Lung microvascular endothelial cell (primary cell): ENCODE results near the gene MKNK1. TPM values are rescaled to one million over a fixed set of nuclear protein-coding genes. Genes with fewer than 3 reads are reported as not detected.

Experiments used
- DNase-seq, 2 donors: peaks; one replicate each; pipeline versions ENCODE4 v3.0.0 to v3.0.0-alpha.2; 2010; ENCODE audit warnings: low read depth in 2 of 2
- total RNA-seq: library from RNA; depleted of rRNA; stranded (reverse); fragments of >200 nt; gene quantifications from 2 replicates; pipeline ENCODE4 v1.2.1, GENCODE V29; 2014

The MKNK1 gene
- total RNA-seq, 1 donor from 2014 or later, result 12.1 TPM

DNA sequence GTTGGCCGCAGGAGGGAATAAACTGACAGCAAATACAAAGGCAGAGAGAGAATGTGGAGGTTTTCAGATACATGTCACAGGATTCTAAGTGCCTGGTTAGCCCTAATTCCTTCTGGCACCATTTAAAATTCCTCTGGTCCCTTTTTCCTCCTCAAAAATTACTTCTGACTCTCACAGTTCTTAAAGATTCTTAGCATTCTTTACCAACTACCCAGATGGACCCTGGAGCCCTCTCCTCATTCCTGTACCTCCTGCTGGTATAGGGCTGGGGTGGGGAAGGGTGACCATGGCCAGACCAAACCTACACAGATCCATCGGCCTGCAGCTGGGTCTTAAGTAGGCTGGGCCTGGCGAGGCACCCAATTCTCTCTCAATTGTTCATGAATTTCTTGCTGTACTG is 7.2 kb downstream of the MKNK1 start:
- no peak for DNase-seq

DNA sequence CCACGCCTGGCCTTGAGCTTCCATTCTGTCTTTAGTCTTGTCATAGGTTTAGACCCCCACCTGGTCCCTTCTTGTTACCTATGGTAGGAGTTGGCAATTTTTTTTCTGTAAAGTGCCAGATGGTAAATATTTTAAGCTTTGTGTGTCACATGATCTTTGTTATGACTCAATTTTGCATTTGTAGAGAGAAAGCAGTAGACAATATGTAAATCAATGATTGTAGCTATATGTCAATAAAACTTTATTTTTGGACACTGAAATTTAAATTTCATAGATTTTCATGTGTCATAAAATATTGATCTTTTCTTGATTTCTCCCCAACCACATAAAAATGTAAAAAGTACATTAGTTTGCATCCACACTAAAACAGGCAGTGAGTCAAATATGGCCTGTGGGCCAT is 8.0 kb downstream of the MKNK1 start:
- DNase-seq, result no peak

DNA sequence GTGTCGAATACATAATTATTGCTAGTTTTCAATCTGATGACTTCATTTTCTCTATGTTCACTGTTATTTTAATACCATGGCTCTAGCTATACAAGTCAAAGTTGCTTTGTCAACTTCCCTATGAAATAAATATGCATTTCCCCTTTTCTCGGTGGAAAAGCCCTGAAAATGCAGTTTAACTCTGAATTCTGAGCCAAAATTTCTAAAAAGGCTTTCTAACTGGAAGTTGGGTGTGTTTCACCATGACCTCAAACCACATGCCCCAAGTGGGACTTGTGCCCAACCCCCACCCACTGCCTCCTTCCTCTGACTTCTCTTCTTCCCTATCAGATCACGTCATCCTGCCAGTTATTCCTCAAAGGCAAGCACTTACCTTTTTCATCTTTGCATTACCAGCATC is 8.9 kb downstream of the MKNK1 start:
- DNase-seq, result no peak

DNA sequence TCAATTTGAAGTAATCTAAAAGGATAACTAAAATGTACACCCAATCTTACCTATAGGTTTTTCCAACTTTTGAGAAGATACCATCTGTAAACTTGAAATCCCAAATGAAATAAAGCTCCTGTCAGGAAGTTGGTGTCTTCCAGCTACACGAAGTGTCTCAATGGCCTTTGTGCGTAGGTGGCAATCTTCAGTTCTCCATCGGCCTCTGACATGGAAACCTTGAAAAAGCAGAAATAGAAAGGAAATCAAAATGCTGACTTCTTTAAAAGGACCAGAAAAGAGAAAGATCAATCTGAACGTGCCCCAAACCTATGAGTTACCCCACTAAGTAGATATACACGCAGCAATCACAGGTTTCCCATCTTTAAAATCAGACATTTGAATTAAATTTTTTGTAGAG is 10.0 kb downstream of the MKNK1 start:
- DNase-seq, result no peak

DNA sequence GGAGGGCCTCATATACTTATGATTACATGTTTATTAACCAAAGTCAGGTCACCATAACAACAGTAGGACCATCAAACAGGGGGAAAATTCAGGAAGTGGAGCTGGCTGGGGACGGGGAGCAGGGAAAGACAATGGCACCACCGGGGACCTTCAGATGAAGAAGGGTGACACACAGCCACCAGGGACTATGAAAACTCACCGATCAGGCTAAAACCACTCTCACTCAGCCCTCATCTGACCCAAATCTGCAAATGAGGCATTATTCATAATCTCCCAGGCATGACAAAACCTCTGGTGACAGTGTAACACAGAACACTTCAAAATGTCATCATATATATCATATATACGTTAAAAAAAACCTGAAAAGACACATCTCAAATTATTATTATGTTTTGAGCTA is 11.2 kb downstream of the MKNK1 start:
- no peak for DNase-seq

DNA sequence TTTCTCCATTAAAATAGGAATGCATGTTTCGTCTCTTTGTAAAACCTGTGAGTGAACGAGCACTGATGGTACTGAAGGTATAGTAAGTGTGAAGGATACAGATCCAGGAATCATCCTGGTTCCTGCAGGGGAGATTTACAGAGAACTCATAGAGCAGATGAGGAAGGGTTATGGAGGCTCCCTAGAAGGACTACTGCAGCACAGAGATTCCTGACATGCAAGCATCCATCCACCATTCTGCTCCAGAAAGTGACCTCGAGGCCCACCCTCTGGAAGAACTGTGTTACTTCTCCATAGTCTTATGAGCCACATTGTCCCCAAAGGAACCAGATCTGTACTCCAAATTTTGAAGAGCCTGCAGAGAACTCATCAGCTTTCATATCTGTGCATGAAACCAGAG is 14.5 kb downstream of the MKNK1 start:
- no peak for DNase-seq

DNA sequence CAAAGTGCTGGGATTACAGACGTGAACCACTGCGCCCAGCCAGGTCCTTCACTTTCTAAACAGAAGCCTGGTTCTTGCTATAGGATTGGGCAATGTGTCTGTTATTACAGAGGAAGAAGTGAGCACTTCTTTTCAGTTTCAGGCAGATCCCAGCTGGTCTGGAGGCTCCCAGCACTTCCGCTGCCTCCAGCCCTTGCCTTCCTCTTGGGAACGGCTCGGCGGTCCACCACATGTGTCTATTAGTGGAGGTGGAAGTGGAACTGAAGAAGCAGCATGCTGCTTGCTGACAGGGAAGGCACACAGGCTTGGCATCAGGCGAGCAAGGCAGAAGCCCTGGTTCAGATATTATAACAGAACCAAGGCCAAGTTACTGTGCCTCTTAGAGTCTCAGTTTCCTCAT is 17.0 kb downstream of the MKNK1 start:
- DNase-seq, result no peak

DNA sequence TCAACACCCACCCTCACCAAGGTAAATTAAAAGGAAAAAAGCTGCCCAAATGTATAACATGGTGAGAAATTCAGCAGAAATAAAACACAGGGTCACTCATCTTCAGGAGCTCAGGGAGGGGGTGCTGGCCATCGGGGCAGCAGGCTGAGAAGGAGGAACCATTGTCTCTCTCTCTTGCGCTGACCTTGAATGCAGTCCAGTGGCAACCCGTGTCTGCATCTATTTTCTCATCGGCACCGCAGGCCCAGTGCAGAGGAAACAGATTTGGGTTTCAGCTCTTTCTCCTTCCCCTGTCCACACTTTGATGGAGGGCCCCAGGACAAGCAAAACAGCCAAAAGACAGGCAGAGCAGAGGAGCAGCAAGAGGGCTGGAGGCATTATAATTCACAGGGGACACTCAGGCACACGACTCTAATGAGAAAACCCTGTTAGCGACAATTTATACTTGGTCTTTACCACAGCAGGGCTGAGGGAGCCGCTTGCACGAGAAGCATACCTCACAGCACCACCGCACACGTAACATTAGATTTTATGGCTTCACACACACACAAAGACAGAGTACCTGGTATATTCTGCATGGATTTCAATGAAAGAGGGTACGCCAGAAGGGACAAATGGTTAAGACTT is 18.6 kb downstream of the MKNK1 start:
- no peak for DNase-seq

DNA sequence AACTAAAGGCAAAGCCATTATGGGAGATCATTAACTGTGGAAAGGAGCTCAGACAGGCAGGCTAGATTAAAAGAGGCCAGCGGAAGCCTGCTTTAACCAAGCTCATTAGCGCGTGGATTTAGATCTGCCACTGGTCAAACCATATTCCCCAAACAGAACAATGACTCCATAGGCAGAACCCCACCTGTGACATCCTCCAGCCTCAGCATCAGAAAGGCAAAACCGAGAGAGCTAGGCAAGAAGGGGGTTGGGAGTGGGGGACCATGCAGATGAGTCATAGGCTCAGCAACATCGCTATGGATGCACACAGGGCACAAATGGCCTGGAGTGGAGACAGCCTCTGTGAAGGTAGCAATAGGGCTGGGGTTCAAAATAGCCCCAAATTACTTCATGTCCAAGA is 20.6 kb downstream of the MKNK1 start:
- no peak for DNase-seq

DNA sequence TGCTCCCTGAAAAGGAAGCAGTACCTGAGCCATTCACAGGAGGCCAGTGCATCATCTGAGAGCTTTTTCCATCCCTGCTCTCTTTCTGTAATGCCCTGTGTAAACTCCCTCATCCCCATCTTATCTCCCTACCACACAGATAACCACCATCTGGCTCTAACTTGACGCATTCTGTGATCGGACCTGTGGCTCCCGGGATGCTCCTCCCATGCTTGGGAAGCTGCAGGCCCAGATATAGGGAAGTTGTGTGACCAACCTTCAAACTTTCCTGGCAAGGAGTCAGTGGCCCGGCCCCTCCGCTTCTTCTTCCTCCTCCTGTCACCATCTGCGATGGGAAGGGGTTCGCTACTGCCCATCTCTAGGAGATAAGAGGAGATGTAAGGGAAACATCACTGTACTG is 21.1 kb downstream of the MKNK1 start:
- DNase-seq, result no peak

DNA sequence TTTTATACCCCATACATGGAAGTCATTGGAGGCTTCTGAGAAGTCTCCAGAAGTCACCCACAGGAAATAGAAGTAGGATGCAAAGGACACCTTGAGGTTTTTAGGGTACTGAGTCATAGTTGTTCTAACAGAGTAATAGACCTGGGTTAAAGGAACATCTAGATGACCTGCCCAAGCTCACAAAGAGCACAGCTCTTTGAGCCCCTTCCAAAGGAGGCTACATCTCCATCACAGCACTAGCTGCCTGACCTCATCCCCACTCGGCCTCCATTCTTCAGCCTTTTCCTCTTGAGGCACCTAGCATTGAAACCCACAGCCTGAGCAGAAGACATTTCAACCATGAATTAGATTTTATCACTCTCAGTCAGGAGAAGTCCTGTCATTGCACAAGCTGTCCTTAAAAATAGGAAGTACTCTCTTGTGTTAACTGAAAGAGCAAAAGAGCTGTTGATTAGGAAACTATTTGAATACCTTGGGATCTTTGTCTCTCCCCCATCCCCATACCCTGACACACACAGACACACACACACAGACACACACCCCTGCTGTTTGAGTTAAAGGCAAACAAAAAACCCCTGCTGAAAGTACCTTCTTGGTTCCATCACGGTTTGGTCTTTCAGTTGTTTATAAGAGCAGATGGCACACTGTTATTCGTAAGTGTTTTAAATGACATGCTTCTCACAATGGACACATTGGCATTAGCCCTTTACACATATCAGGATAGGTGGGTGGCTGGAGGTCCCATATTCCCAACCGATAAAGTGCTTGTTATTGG is 22.2 kb downstream of the MKNK1 start:
- DNase-seq, result no peak

DNA sequence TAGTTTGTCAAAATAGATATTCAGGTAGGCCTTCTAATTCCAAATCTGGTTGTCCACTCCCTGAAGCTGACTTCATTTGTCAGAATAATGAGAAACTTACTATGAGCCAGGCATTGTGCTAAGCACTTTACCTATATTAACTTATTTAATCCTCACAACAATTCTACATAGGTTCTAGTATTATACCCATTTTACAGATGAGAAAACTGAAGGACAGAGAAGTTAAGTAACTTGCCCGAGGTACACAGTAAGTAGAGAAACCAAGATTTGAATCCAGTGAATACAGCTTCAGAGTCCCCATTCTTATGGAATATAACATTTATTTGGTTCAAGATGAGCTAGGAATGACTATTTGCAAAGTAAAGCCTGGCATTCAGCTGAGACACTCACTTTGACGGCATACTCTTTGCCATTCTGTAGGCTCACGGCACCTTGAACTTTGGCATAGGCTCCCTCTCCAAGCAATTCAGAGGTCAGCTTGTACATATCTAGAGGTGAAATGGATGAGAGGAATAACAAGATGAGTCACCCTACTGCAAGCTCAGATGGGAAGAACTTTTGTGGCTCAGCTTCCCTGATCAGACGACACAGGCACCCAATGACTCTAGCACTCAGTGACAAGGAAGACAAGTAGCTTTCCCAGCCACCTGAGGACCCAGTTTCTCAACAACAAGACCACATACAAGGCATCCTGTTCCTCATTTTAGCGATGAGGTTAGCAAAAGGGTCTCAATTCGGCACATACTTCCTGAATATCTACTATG is 23.7 kb downstream of the MKNK1 start:
- peak in 1 of 2 donors; percentile 13 for DNase-seq

DNA sequence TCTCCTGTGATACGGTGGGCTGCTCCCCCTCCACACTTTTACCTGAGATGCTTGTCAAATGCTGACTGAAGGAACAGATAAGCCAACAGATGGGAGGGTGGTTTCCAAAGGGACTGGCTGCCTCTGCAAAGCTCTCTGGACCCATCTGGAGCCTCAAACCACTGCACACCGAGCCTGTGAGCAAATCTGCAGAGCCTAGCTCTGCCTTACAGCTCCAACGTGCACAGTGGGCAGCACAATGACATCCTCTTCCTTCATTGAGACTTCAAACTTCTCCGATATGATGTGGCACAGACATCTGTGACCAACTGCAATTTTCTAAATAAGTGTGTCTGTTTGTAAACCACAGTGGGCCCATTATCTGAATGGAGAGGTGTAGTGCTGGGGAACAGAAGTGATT is 26.4 kb downstream of the MKNK1 start:
- no peak for DNase-seq

DNA sequence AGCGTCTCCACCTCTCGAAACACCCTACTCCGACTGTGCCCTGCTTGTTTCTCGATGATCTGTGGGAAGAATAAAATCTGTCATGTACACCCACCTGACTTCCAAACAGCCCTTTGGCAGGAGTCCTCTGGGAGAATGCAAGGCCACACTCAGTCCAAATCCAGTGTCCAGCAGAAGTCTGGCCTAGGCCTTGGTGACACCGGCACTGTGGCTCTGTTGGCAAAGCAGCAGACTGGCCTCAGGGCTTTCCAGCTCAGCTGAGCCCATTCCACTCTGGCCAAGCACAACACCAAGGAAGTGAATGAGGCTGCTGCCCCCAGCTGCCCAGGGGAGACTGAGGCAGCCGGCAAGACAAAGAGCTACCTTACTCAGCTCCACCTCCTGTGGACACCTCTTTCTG is 27.5 kb downstream of the MKNK1 start:
- DNase-seq, result no peak

DNA sequence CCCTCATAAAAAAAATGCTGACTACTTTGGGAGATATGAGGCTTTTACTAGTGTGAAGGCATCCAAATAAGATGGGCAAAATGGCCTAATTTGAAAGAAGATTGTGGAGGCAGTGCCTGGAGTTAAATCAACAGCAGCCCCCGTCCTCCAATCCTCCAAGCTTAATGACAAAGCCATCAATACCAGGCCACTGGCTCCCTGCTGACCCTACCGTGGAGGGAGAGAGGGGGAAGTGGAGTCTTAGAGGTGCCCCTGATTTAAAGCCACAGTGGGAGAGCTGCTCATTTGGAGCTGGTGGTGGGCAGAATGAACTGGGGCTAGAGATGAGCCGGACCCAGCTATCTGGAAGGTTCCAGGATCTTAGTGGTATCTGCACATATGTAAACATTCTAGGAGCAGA is 28.3 kb downstream of the MKNK1 start:
- DNase-seq, result no peak

DNA sequence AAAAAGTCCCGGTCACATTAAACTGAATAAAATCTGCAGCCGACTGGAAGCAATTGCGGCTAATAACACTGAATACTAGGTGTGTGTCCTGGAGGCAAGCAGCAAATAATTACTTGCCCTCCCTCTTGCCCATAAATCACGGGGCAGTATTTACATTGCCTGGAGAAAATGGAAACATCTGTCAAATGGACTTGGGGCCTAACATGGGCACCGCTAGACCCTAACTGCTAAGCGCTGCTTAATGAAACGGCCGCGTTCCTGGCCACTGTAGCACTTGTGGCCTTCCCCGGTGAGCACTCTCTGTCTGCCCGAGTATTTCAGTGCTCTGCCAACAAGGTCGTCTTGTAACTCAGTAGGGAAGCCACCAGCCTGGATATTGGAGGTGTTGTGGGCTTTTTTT is 28.8 kb downstream of the MKNK1 start:
- no peak for DNase-seq

DNA sequence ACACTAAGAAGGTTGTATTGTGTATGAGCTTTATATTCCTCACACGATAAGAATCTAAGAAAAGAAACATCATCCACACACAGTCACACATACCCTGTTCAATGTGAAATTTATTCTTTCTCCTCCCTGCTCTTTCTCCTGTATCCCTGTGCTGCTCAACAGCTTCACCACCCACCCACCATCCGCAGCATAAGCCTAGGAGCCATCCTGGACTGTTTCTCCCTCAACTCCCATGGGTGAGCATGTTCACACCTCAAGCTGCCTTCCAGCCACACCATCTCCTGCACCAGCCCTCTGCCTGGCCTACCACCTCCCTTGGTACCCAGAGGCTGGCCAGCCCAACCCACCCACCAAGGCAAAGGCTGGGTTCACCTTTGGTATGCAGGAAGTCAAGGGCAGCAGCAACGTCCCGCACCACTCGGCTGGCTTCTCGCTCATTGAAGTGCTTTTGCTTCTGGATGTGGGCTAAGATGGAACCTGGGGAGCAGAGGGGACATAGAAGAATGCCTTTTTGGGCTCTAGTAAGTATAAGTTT is 32.3 kb downstream of the MKNK1 start:
- DNase-seq, result no peak

DNA sequence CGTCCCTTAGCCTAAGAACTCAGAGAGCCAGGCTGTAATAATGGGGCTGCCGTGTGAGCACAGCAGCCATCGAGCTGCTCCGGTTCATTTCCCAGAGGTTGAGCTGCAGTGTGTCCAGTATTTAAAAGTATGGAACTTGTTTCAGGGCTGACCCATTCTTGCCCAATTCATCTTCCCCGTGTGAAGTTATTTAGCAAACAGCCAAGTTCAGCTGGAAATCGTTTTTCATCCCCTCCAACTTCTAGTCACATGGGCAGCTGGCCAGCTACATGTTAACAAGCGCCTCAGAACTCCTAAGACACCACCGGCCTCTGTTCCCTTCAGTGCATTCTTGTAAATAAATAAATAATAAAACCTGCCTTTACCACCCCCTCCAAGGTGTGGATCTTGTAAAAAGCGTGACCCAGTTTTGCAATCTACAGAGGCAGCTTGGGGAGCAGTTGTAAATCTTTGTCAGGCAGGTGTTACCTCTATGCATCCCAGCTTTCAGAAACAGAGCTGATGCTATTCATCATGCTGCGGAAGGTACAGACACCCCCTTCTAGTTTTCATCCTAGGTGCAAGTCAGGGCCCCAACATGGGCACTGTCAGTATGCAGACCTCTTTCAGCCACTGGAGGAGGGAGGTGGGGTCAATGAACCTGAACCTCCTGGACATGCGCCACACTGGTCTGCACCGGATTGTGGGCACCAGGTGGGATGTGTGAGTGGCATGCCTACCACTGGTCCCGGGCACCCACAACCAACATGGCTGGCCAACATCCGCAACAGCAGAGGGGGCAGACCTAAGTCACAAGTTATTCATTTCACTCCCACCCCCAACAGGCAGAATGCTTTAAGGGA is 34.0 kb downstream of the MKNK1 start:
- no peak for DNase-seq

DNA sequence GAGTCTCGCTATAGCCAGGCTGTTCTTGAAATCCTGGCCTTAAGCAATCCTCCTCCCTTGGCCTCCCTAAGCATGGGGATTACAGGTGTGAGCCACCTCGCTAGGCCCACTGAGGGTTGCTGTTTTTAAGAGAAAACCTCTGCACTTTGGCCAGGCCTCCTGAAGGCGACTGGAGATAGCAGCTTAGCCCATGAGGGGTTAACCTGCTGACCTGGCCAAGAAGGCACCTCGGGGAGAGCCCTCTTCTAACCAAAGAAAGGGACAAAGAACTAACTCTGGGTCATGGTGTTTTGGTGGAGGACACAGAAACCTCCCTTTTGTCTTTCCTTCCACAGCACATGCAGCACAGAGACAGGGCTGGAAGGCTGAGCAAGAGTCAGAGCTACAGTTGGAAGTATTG is 35.0 kb downstream of the MKNK1 start:
- no peak for DNase-seq

DNA sequence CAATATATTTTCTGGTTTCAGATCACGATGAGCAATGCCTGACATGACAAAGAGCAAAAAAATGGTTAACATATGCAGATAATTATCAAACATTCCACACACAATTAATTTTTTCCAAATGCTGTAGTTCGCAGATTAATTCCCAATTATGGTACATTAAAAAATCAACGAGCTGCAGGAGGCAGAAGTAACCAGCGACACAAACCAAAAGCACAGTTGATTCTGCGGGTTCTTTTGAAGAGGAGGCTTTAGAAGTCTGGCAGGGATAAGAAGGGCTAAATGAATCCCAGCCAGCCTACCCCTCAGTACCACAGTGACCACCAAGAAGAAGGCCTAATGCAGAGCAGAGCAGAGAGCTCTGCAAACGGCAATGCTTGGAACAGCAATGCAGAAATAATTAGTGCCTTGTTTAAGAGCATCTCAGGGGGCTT is 35.6 kb downstream of the MKNK1 start:
- DNase-seq, result no peak

DNA sequence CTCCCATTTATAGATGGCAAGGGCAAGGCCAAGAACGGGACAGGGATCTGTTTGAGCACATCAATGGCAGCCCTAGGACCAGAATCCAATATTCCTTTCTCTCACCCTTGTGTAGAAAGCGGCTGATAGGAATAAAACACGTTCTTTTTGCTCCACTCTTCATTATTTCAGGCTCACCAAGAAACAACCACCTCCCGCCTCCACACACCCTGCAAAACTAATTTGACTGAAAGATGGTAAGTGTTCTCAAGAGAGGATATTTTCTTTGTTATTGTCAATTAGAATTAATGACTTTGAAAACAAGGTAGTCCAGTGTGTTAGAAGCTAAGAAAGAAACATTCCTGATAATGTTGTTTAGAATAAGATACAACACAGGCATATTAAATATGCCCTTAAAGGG is 40.7 kb downstream of the MKNK1 start:
- DNase-seq, result no peak

DNA sequence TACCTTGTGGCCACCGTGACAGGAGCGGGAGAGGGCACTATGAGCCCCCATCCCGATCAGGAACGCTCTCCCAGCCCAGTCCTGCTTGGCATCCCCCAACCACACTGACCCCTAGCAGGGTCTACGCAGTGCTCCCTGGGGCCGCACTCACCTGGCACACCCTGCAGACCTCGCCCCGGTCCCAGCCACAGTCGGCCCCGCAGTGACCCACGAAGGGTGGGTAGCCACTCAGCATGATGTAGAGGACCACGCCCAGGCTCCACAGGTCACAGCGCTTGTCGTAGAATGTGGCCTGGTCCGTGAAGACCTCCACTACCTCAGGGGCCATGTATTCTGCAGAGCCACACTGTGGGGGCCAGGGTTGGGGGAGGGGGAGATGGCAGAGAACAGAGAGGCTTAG is 41.6 kb downstream of the MKNK1 start:
- DNase-seq, result no peak
